Sigmoid colon (tissue), 7 donors: Measurements from ENCODE around the gene UNKL. TPM values are rescaled to one million over a fixed set of nuclear protein-coding genes. Genes with fewer than 3 reads are reported as not detected.
"Not testable (repeated sequence)": the region's sequence is repeated elsewhere in the genome, so short reads cannot be mapped to it uniquely, and the experiment has no call there.

Experiments
- DNase-seq: peaks from one replicate; pipeline ENCODE4 v3.0.0-alpha.2; 2019
- H3K27ac ChIP-seq, 4 donors: fragments of 200-600 bp; sonication (generic); one replicate each; pipeline ENCODE4 v1.5.1; 2016 to 2019; ENCODE audit warnings: mild to moderate bottlenecking in 1 of 4
- H3K27me3 ChIP-seq, 3 donors: fragments of 200-600 bp; sonication (generic); one replicate each; pipeline ENCODE4 v1.5.1; 2019; ENCODE audit warnings: mild to moderate bottlenecking in 1 of 3
- H3K36me3 ChIP-seq, 4 donors: fragments of 200-600 bp; sonication (generic); one replicate each; pipeline ENCODE4 v1.5.1; 2016 to 2019
- H3K4me1 ChIP-seq, 4 donors: fragments of 200-600 bp; sonication (generic); one replicate each; pipeline ENCODE4 v1.5.1; 2017 to 2019
- H3K4me3 ChIP-seq, 4 donors: fragments of 200-600 bp; sonication (generic); one replicate each; pipeline ENCODE4 v1.5.1; 2017 to 2019; ENCODE audit warnings: mild to moderate bottlenecking in 2 of 4, moderate library complexity in 1 of 4
- H3K9me3 ChIP-seq, 4 donors: fragments of 200-600 bp in 3 of 4; sonication (generic) in 3 of 4; one replicate each; pipeline versions ENCODE4 v1.5.1 to v1.6.1; 2013 to 2019
- EP300 ChIP-seq, 4 donors: sonication (generic); formaldehyde crosslinking; IDR thresholded peaks; one replicate each; pipeline ENCODE4 v1.6.1; 2017; ENCODE audit warnings: antibody characterized with exemption in 4 of 4
- POLR2A ChIP-seq, 2 donors: fragments of 450-650 bp; IDR thresholded peaks; one replicate each; pipeline ENCODE4 v1.6.1; 2016; ENCODE audit warnings: antibody characterized with exemption in 2 of 2, mild to moderate bottlenecking in 2 of 2, moderate library complexity in 2 of 2
- POLR2AphosphoS5 ChIP-seq, 4 donors: sonication (generic); formaldehyde crosslinking; IDR thresholded peaks; one replicate each; pipeline ENCODE4 v1.6.1; 2017; ENCODE audit warnings: antibody characterized with exemption in 4 of 4
- WGBS, 2 donors: extraction: QIAGEN DNeasy Blood & Tissue Kit; methylation state at CpG; one replicate each; pipeline ENCODE4 v1.1.7; 2013; 5-methylcytosine and 5-hydroxymethylcytosine counted together
- intact Hi-C: fragments of 100-400 bp; cut with DNase I; formaldehyde crosslinking; loops from one replicate; pipeline ENCODE4 v1.15.1; 2023
- polyA plus RNA-seq, 3 donors: library from polyadenylated mRNA; stranded (reverse); fragments of 200-250 nt; gene quantifications; one replicate each; pipeline ENCODE4 v1.2.3, GENCODE V29; 2013
- total RNA-seq, 4 donors: library from RNA; depleted of rRNA; stranded (reverse); fragments of >200 nt; gene quantifications; one replicate each; pipeline ENCODE4 v1.1.0, GENCODE V29; 2016
- TF ChIP-seq, protein P1 (sequence below), 4 experiments: fragments of 450-650 bp in 3 of 4; fragments of 200-600 bp in 1 of 4; IDR thresholded peaks; one replicate each; pipeline ENCODE4 v1.5.1; 2016 to 2019; ENCODE audit warnings: antibody characterized with exemption in 4 of 4, mild to moderate bottlenecking in 3 of 4, moderate library complexity in 2 of 4
- donor health status: healthy with polysubstance abuse.
- donor health status: Bipolar disorder and iron deficiency.
- donor health status: healthy.

UNKL gene
- total and polyA plus RNA-seq, 7 donors, result 2.1 to 29.1 (median 19.6) TPM

- intact Hi-C loops, result no loop called here
- peak overlapping the region in 3 of 4 donors; percentile 4 to 37 (median 20) for H3K27ac ChIP-seq
- peak overlapping the region in 3 of 4 donors; percentile 29 to 41 (median 40) for H3K4me3 ChIP-seq
- DNase-seq, result no peak
- H3K27me3 ChIP-seq, result peaks cover 33 to 56% (median 51%) of the 10 kb centered on the region in 3 donors
- H3K9me3 ChIP-seq, result peaks cover 0 to 5% (median 0%) of the 10 kb centered on the region in 4 donors
- peaks cover 0 to 10% (median 0%) of the 10 kb centered on the region in 4 donors for H3K36me3 ChIP-seq
- WGBS, 2 donors, result 50 to 56% methylated on average over 22 of the region's 22 CpGs
- no peak for TF ChIP-seq POLR2A (IDR thresholded peaks at IDR 0.05)
- peaks cover 0 to 34% (median 26%) of the 10 kb centered on the region in 4 donors for H3K4me1 ChIP-seq
Measured at GRCh38 chr16:1330931-1331711, 83.4 kb downstream of the UNKL start.

- Histone ChIP-seq H3K9me3 (peaks cover 0 to 5% (median 0%) of the 10 kb centered on the region in 4 donors), H3K27ac (no peak overlapping the region), H3K27me3 (peaks cover 33 to 48% (median 45%) of the 10 kb centered on the region in 3 donors), H3K4me1 (peaks cover 0 to 34% (median 26%) of the 10 kb centered on the region in 4 donors), H3K36me3 (peaks cover 0 to 16% (median 4%) of the 10 kb centered on the region in 4 donors), H3K4me3 (no peak overlapping the region)
- DNase-seq, result no peak
- TF ChIP-seq POLR2AphosphoS5 (IDR thresholded peaks at IDR 0.05) (no peak), EP300 (IDR thresholded peaks at IDR 0.05) (no peak)
- TF ChIP-seq, protein P1, sequence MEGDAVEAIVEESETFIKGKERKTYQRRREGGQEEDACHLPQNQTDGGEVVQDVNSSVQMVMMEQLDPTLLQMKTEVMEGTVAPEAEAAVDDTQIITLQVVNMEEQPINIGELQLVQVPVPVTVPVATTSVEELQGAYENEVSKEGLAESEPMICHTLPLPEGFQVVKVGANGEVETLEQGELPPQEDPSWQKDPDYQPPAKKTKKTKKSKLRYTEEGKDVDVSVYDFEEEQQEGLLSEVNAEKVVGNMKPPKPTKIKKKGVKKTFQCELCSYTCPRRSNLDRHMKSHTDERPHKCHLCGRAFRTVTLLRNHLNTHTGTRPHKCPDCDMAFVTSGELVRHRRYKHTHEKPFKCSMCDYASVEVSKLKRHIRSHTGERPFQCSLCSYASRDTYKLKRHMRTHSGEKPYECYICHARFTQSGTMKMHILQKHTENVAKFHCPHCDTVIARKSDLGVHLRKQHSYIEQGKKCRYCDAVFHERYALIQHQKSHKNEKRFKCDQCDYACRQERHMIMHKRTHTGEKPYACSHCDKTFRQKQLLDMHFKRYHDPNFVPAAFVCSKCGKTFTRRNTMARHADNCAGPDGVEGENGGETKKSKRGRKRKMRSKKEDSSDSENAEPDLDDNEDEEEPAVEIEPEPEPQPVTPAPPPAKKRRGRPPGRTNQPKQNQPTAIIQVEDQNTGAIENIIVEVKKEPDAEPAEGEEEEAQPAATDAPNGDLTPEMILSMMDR (IDR thresholded peaks at IDR 0.05), result peak in 1 of 4 experiments; percentile 17
- intact Hi-C loops, result no loop called here
- WGBS, 2 donors, result 78 to 88% methylated on average over 17 of the region's 17 CpGs
Measured at GRCh38 chr16:1330260-1330914, 84.1 kb downstream of the UNKL start.

GRCh38 chr16:1328961-1329360 is 85.5 kb downstream of the UNKL start:
- H3K4me3 ChIP-seq, H3K9me3 ChIP-seq, intact Hi-C loops, DNase-seq, H3K27ac ChIP-seq: not testable (repeated sequence)
- WGBS, 2 donors, result 89 to 94% methylated on average over 10 of the region's 10 CpGs
- Histone ChIP-seq H3K27me3 (peaks cover 21 to 34% (median 31%) of the 10 kb centered on the region in 3 donors), H3K36me3 (peaks cover 12 to 30% (median 16%) of the 10 kb centered on the region in 4 donors), H3K4me1 (peaks cover 0 to 27% (median 20%) of the 10 kb centered on the region in 4 donors)

DNA sequence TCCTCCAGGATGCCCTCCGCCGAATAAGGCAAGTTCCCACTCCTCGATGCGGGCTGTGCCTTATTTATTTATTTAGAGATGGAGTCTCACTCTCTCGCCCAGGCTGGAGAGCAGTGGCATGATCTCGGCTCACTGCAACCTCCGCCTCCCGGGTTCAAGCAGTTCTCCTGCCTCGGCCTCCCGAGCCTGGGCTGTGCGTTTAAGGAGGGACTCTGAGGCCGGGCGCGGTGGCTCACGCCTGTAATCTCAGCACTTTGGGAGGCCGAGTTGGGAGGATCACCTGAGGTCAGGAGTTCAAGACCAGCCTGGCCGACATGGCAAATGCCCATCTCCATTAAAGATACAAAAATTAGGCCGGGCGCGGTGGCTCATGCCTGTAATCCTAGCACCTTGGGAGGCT is 86.4 kb downstream of the UNKL start:
- 89 to 90% methylated on average over 20 of the region's 20 CpGs for WGBS, 2 donors
- peaks cover 17 to 38% (median 21%) of the 10 kb centered on the region in 4 donors for H3K36me3 ChIP-seq
- H3K27ac ChIP-seq, intact Hi-C loops, H3K9me3 ChIP-seq, H3K4me3 ChIP-seq, DNase-seq: not testable (repeated sequence)
- H3K27me3 ChIP-seq, result peaks cover 13 to 26% (median 23%) of the 10 kb centered on the region in 3 donors
- peaks cover 0 to 20% (median 12%) of the 10 kb centered on the region in 4 donors for H3K4me1 ChIP-seq

DNA sequence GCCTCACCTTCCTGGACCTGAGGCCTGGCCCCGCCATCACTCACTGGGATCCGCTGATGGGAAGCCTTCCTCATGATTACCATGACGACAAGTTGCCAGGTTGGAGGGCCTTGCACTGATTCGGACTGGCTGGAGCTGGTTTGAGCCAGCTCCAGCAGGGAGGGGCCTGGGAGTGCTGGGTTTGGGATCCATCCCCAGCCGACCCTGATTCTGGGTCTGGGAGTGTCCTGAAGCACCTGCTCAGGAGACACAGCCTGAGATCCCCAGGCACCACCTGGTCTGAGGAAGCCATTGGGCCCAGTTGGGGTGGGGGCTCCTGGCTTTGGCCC is 86.9 kb downstream of the UNKL start:
- 67 to 74% methylated on average over 5 of the region's 5 CpGs for whole genome bisulfite sequencing, 2 donors
- Histone ChIP-seq H3K27ac (no peak overlapping the region), H3K27me3 (peaks cover 8 to 20% (median 17%) of the 10 kb centered on the region in 3 donors), H3K4me1 (peaks cover 0 to 15% (median 6%) of the 10 kb centered on the region in 4 donors), H3K9me3 (peaks cover 0 to 5% (median 0%) of the 10 kb centered on the region in 4 donors), H3K4me3 (no peak overlapping the region), H3K36me3 (peaks cover 17 to 44% (median 23%) of the 10 kb centered on the region in 4 donors)
- intact Hi-C loops, result no loop called here
- no peak for TF ChIP-seq POLR2A (IDR thresholded peaks at IDR 0.05)
- TF ChIP-seq EP300 (IDR thresholded peaks at IDR 0.05), result no peak
- TF ChIP-seq, protein P1 (IDR thresholded peaks at IDR 0.05), result no peak
- no peak for TF ChIP-seq POLR2AphosphoS5 (IDR thresholded peaks at IDR 0.05)
- DNase-seq, result no peak

GRCh38 chr16:1326946-1327618 is 87.4 kb downstream of the UNKL start:
- peaks cover 17 to 49% (median 23%) of the 10 kb centered on the region in 4 donors for H3K36me3 ChIP-seq

More at GRCh38 chr16:1326946-1327618, 87.4 kb downstream of the UNKL start:
- no peak for DNase-seq
- Histone ChIP-seq H3K27me3 (peaks cover 2 to 15% (median 12%) of the 10 kb centered on the region in 3 donors), H3K4me1 (peaks cover 0 to 10% (median 3%) of the 10 kb centered on the region in 4 donors), H3K27ac (no peak overlapping the region), H3K9me3 (peaks cover 0 to 5% (median 0%) of the 10 kb centered on the region in 4 donors), H3K4me3 (no peak overlapping the region)
- WGBS, 2 donors, result 76 to 80% methylated on average over 17 of the region's 17 CpGs
- intact Hi-C loops, result no loop called here
- TF ChIP-seq POLR2AphosphoS5 (IDR thresholded peaks at IDR 0.05) (no peak), POLR2A (IDR thresholded peaks at IDR 0.05) (no peak), EP300 (IDR thresholded peaks at IDR 0.05) (no peak)
- TF ChIP-seq, protein P1 (IDR thresholded peaks at IDR 0.05), result no peak
